ENCODE results near the gene MUTYH.

MUTYH gene

DNA sequence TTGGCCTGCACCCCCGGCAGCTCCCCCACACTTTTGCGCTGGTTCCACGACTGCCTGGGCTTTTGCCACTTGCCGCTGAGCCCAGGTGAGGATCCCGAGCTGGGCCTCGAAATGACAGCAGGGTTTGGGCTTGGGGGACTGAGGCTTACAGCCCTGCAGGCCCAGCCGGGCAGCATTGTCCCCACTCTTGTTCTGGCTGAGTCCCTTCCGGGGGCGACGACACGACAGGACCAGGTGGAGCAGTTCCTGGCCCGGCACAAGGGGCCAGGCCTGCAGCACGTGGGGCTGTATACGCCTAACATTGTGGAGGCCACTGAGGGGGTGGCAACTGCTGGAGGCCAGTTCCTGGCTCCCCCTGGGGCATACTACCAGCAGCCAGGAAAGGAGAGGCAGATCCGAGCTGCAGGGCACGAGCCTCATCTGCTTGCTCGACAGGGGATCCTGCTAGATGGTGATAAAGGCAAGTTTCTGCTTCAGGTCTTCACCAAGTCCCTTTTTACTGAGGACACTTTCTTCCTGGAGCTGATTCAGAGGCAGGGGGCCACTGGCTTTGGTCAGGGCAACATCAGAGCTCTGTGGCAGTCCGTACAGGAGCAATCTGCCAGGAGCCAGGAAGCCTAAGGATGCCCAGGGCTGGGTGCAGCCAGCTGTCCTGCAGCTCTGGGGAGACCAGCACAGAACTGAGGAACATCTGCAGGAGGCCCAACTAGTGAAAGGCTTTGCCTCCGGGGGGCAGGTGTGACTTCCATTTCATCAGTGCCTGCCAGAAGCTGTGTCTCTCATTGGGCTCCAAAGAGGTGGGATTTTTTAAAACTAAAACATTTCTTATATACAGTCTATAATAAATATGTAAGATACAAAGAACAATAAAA is 12.4 kb downstream of the MUTYH start:
- DNase-seq = no peak
- in situ Hi-C loops (cut with MboI; ENCODE audit: low pct_unique_long_range_greater_than_20kb, low sequenced_read_pairs) = no loop called here

DNA sequence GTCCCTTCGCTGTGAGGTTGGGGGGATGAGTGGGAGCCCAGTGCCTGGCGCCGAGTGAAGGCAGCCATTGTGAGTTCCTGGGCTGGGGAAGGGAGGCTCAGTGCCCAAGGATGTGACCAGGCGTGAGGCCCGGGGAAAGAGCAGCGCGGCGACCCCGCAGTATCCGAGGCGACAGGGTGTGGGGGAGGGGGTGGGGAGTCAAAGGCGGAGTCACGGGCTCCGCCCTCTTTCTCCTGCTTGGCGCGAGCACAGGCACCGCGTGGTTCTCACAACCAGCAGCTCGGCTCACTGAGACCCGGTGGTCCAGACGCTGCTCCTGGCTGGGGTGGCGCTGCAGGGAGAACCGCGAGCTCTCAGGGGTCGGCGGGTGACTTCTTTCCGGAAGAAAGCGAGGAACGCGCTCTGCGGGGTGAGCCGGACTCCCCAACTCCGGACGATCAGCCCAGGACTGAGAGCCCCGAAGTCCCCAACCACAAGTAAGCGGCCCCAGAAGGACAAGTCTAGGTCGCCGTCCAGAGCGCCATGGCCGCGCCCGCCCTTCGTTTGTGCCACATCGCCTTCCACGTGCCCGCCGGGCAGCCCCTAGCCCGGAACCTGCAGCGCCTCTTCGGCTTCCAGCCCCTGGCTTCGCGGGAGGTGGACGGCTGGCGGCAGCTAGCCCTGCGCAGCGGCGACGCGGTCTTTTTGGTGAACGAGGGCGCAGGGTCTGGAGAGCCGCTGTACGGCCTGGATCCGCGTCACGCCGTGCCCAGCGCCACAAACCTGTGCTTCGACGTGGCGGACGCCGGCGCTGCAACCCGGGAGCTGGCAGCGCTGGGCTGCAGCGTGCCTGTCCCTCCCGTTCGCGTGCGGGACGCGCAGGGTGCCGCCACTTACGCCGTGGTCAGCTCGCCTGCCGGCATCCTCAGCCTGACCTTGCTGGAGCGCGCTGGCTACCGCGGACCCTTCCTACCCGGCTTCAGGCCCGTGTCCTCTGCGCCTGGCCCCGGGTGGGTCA is 13.3 kb downstream of the MUTYH start, which contains the start of gene HPDL:
HPDL (plus strand) TSS at position 269 of the 997 bp plus-strand sequence; CDS start at position 523, 254 bp downstream.
- DNase-seq = no peak
- in situ Hi-C loops (cut with MboI; ENCODE audit: low pct_unique_long_range_greater_than_20kb, low sequenced_read_pairs) = no loop called here

DNA sequence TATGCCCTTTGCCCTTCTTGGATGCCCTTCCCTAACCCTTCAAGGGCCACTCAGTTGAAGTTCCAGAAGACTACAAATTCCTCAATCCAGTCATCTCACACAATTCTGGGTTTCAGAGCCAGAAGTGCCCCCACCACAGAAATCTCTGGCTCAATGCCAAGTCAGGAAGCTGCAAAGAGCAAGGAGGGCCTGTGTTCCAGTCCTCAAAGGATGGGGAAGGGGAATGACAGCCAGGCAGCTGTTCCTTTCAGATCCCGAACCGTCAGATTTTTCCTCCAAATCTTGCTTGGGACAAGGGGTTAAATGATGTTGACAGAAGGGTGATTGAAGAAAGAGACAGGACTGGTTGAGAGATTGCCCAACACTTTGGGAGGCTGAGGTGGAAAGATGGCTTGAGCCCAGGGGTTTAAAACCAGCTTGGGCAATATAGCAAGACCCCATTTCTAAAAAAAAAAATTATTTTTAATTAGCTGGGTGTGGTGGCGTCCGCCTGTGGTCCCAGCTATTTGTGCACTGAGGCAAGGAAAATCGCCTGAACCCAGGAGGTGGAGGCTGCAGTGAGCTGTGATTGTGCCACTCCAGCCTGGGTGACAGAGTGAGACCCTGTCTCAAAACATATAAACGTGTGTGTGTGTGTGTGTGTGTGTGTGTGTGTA is 14.3 kb downstream of the MUTYH start:
- DNase-seq = no peak
- in situ Hi-C loops (cut with MboI; ENCODE audit: low pct_unique_long_range_greater_than_20kb, low sequenced_read_pairs) = no loop called here

DNA sequence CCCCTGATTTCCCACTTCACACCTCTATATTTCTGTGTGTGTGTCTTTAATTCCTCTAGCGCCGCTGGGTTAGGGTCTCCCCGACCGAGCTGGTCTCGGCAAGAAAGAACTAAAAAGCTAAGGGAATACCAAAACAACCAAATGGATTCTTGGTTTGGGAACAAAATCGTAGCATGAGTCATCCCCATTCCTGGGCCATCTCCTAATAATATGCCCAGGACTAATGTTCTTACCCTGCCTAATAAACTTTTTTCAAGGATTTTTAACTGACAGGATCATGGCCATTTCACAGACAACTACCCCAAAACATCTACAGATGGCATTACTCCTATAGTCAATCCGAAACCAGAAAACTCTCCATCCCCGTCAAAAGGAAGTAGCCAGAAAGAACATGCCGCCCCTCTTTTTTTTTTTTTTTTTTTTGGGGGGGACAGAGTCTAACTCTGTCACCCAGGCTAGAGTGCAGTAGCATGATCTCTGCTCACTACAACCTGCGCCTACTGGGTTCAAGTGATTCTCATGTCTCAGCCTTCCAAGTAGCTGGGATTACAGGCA is 17.7 kb downstream of the MUTYH start:
- no peak for DNase-seq
- in situ Hi-C loops (cut with MboI; ENCODE audit: low pct_unique_long_range_greater_than_20kb, low sequenced_read_pairs) = loop anchor here (25.0 kb wide), 1 partner anchor 535 kb away; the partner anchor contains the start of genes BEST4 and RPS8

DNA sequence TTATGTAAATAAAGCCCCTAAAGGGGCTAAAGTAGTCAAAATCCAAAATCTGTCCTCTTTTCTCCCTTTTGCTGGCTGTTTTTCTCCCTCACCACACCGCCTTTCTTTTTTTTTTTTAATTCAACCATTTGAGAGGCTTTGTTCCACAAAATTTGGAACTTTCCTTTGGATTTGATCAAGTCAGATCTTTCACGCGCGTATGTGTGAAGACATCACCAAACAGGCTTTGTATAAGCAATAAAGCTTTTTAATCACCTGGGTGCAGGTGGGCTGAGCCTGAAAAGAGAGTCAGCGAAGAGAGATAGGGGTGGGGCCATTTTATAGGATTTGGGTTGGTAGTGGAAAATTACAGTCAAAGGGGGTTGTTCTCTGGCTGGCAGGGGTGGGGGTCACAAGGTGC is 18.8 kb downstream of the MUTYH start:
- DNase-seq = no peak
- in situ Hi-C loops (cut with MboI; ENCODE audit: low pct_unique_long_range_greater_than_20kb, low sequenced_read_pairs) = loop anchor here (25.0 kb wide), 1 partner anchor 534 kb away; the partner anchor contains the start of genes BEST4 and RPS8

DNA sequence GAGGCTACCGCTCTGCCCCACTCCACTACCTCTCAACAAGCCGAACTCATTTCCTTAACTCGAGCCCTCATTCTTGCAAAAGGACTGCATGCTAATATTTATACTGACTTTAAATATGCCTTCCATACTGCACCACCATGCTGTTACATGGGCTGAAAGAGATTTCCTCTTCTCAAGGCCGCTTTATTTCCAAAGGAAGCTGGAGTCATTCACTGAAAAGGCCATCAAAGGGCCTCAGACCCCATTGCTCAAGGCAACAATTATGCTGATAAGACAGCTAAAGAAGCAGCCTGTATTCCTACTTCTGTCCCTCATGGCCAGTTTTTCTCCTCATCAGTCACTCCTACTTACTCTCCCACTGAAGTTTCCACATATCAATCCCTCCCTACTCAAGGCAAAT is 20.5 kb downstream of the MUTYH start:
- in situ Hi-C loops (cut with MboI; ENCODE audit: low pct_unique_long_range_greater_than_20kb, low sequenced_read_pairs) = loop anchor here (25.0 kb wide), 1 partner anchor 532 kb away; the partner anchor contains the start of genes BEST4 and RPS8
- DNase-seq = no peak

DNA sequence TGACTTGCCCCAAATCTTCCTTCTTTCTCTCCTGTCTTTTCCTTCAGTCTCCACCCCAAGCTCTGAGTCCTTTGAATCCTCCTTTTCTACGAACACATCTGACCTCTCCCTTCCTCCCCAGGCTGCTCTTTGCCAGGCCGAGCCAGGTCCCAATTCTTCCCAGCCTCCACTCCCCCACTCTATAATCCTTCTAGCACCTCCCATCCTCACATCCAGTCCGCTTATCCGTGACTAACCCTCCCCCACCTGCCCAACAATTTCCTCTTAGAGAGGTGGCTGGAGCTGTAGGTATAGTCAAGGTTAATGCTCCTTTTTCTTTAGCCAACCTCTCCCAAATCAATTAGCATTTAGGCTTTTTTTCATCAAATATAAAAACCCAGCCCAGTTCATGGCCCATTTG is 23.1 kb downstream of the MUTYH start:
- in situ Hi-C loops (cut with MboI; ENCODE audit: low pct_unique_long_range_greater_than_20kb, low sequenced_read_pairs) = loop anchor here (25.0 kb wide), 1 partner anchor 530 kb away; the partner anchor contains the start of genes BEST4 and RPS8
- no peak for DNase-seq

DNA sequence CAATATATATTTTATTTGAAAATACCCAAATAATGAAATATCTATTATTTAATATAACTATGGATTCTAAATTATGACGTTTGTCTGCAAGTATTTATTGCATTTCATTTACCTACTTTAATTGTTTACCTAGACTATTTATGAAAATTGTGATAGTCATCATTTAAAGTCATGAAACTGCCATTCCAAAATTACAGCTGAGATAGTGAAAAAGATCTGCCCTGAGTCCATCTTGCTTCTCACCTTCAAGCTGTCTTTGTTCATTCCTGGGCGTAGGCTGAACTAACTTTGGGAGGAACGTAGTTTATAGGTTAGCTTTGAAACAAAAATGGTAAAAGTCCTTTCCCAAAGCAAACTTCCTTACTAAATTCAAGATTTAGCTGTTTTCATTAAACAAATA is 26.0 kb downstream of the MUTYH start:
- in situ Hi-C loops (cut with MboI; ENCODE audit: low pct_unique_long_range_greater_than_20kb, low sequenced_read_pairs) = loop anchor here (25.0 kb wide), 1 partner anchor 527 kb away; the partner anchor contains the start of genes BEST4 and RPS8
- no peak for DNase-seq

DNA sequence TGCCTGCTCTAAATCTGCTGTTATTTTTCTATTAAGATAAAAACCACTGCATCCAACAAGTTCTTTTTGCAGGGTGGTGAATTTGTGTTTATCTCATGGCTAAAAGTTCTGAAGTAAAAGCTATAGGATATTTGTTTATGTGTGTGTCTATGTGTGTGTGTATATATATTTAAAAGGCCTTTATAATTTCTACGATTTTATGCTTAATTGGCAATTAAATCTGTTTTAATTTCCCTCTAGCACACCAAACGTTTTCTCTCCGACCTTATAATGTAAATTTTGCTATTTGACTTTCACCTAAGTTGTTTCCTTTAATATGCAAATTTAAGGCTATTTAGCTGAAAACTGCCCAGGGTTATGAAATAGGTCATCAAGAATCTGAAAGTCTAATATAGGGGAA is 33.3 kb downstream of the MUTYH start:
- in situ Hi-C loops (cut with MboI; ENCODE audit: low pct_unique_long_range_greater_than_20kb, low sequenced_read_pairs) = loop anchor here (25.0 kb wide), 1 partner anchor 520 kb away; the partner anchor contains the start of genes BEST4 and RPS8
- no peak for DNase-seq

DNA sequence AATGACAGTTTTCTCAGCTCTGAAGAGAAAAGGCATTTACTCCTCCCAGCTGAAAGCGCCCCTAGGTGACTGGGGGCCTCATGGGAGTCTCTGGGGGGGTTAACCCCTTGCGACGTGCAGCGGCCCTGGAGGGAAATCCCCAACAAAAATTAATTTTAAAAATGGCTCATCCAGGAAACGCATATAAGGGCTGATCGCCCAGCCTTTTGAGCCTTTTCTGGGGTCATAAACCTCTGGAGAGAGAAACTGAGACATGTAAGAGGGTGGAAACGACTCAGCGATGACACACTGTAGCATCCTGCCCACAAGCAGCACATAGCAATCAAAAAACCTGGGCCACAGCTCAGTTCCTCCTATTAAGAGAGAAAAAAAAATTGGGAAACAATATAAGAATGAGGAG is 33.9 kb downstream of the MUTYH start:
- no peak for DNase-seq
- in situ Hi-C loops (cut with MboI; ENCODE audit: low pct_unique_long_range_greater_than_20kb, low sequenced_read_pairs) = loop anchor here (25.0 kb wide), 1 partner anchor 519 kb away; the partner anchor contains the start of genes BEST4 and RPS8

DNA sequence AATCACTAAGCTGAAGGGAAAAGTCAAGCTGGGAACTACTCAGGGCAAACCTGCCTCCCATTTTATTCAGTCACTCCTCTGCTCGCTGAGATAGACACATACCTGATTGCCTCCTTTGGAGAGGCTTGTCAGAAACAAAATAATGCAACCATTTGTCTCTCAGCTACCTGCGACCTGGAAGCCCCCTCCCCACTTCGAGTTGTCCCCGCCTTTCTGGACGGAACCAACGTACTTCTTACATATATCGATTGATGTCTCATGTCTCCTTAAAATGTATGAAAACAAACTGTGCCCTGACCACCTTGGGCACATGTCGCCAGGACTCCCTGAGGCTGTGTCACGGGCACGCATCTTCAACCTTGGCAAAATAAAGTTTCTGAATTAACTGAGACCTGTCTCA is 35.0 kb downstream of the MUTYH start:
- in situ Hi-C loops (cut with MboI; ENCODE audit: low pct_unique_long_range_greater_than_20kb, low sequenced_read_pairs) = loop anchor here (25.0 kb wide), 1 partner anchor 518 kb away; the partner anchor contains the start of genes BEST4 and RPS8
- no peak for DNase-seq

DNA sequence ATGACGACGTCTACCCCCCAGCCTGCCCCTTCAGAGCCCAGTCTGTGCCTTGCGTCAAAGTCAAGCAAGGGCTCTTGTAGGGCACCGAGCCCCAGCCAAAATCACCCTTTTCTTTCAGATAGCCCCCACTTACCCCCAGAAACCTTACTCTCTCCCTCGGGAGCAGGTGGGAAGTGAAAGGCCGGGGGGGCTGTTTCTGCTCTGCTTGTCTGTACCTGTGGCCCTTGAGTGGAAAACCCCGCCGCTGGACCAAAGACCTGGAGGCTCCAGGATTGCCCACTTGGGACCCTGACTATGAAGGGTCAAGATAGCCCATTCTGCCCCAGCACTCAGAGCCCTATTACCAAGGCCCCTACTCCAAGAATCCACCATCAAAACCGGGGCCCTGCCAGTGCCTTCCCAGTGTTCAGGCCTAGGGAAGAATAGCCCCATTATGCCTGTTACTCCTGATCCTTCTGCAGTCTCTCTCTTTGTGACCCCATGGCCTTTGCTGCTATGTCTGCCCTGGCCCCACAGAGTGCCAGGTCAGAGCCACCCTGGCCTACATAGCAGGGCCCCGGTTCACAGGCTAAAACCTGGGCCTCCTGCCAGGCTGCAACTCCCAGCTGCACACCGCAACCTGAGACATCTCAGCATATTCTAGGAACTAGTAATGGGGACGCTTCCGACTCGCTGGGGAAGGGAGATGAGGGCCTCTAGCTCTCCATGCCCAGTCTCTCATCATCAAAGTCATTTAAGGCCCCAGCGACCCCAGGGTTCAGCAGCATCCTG is 35.7 kb downstream of the MUTYH start:
- in situ Hi-C loops (cut with MboI; ENCODE audit: low pct_unique_long_range_greater_than_20kb, low sequenced_read_pairs) = loop anchor here (25.0 kb wide), 1 partner anchor 517 kb away; the partner anchor contains the start of genes BEST4 and RPS8
- peak; percentile 33 for DNase-seq

DNA sequence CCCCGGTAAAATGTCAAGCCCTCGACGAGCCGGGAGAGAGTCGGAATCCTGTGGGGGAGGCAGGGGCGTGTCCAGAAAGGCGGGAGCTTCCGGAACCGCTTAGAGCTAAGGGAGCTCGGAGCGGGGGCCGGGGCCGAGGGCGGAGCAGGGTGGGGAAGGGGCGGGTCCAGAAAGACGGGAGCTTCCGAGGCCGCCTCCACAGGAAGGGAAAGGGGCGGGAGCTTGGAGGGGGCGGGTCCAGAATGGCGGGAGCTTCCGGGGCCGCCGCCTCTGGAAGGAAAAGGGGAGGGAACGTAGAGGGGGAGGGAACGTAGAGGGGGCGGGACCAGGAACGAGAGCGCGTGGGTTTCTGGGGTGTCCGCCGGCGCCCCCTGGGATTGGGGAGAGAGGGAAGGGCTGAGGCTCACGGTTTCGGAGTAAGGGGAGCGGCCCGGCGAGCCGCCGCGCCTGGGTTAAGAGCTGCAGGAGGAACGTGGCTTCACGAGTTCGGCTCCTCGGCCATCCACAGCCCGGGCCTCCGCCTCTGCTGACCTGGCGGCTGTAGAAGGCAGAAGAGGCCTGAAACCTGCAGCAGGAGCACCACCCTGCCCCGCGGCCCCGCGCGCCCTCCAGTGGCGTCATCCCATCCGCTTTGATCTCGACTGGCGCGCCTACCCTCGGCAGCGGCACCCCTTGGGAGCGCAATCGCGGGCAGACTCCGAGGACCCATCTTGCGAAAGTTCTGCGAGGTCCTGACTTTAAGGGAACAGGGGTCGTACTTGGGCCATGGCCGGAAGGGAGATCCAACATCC is 36.5 kb downstream of the MUTYH start:
- DNase-seq = peak; percentile 94
- in situ Hi-C loops (cut with MboI; ENCODE audit: low pct_unique_long_range_greater_than_20kb, low sequenced_read_pairs) = loop anchor here (25.0 kb wide), 1 partner anchor 516 kb away; the partner anchor contains the start of genes BEST4 and RPS8

DNA sequence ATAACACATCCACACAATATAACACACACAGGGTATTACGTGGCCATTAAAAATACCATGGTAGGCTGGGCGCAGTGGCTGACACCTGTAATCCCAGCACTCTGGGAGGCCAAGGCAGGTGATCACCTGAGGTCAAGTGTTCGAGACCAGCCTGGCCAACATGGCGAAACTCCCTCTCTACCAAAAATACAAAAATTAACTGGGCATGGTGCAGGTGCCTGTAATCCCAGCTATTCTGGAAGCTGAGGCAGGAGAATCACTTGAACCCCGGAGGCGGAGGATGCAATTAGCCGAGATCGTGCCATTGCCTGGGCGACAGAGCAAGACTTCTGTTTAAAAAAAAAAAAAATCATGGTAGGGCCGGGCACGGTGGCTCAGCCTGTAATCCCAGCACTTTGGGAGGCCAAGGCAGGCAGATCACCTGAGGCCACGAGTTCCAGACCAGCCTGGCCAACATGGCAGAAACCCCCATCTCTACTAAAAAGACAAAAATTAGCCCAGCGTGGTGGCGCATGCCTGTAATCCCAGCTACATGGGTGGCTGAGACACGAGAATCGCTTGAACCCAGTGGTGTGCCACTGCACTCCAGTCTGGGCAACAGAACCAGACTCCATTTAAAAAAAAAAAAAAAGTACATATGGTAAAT is 37.6 kb downstream of the MUTYH start:
- in situ Hi-C loops (cut with MboI; ENCODE audit: low pct_unique_long_range_greater_than_20kb, low sequenced_read_pairs) = loop anchor here (25.0 kb wide), 1 partner anchor 515 kb away; the partner anchor contains the start of genes BEST4 and RPS8
- DNase-seq = no peak

DNA sequence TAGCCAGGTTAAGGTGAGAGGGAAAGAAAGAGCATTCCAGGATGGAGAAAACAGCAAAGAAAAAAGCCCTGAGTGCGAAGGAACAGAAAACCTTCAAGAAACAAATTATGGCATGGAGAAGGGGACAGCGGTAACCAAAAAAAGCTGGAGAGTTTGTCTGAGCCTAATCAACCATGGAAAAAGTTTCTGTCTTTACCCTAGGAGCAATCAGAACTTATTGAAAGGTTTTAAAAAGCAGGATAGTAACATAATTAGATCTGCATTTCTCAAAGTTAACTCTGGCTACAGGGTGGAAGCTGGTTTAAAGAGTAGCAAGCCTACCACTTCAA is 39.6 kb downstream of the MUTYH start:
- DNase-seq = no peak
- in situ Hi-C loops (cut with MboI; ENCODE audit: low pct_unique_long_range_greater_than_20kb, low sequenced_read_pairs) = loop anchor here (25.0 kb wide), 1 partner anchor 513 kb away; the partner anchor contains the start of genes BEST4 and RPS8

DNA sequence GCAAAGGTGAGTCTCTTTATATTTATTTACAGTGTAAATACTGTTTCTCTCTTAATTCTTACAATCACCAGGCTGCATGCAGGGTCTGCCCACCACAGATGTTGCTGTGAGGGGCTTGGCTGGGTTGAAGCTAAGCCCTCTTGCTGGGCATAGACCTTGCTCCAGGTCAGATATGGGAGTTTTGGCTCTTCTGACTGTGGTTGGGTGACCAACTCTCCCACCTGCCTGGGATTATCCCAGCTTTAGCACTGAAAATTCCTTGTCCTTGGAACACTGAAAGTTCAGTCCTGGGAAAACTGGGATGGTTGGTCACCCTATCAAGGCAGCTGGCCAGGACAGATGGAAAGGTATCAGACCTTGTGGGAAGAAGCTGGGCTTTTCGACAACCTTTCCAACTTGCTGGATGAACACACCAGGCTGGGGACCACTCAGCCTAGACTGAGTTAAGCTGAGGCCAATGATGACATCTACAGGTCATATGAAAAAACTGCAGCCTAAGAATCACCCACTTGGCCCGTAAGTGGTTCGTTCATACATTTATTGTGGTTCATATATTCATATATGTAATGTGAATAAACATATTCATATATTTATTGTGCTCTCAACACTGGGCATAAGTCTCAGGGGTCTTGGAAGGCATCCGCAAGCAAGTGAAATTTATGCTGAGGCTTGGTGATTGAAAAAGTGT is 40.1 kb downstream of the MUTYH start:
- peak; percentile 71 for DNase-seq
- in situ Hi-C loops (cut with MboI; ENCODE audit: low pct_unique_long_range_greater_than_20kb, low sequenced_read_pairs) = loop anchor here (10.0 to 25.0 kb wide), 2 partner anchors 285 to 513 kb away; partner anchors contain the start of genes BEST4, HECTD3, RPS8 and UROD

All from KBM-7 (cell line).